H9 (cell line): ENCODE measurements around the gene GRAP2. TPM values are rescaled to one million over a fixed set of nuclear protein-coding genes. Genes with fewer than 3 reads are reported as not detected.

Experiments
- DNase-seq: peaks from one replicate; pipeline ENCODE4 v3.0.0-alpha.2; 2017
- H2AFZ ChIP-seq: one replicate; pipeline ENCODE4 v1.6.1; 2013; ENCODE audit warnings: mild to moderate bottlenecking, low read length, control low read depth, moderate library complexity
- H2AK5ac ChIP-seq: 2 replicates; pipeline ENCODE4 v1.6.1; 2013; ENCODE audit warnings: low read length, control low read depth, mixed read lengths; ENCODE audit not compliant: insufficient read length
- H2BK120ac ChIP-seq: one replicate; pipeline ENCODE4 v1.6.1; 2013; ENCODE audit warnings: low read depth, mild to moderate bottlenecking, low read length, control low read depth, inconsistent platforms; ENCODE audit not compliant: poor library complexity, severe bottlenecking
- H2BK12ac ChIP-seq: 2 replicates; pipeline ENCODE4 v1.6.1; 2013; ENCODE audit warnings: low read length, control low read depth, mixed read lengths, low read depth; ENCODE audit not compliant: insufficient read length
- H2BK15ac ChIP-seq: 2 replicates; pipeline ENCODE4 v1.6.1; 2013; ENCODE audit warnings: low read depth, low read length, control low read depth
- H2BK20ac ChIP-seq: one replicate; pipeline ENCODE4 v1.6.1; 2013; ENCODE audit warnings: low read depth, mild to moderate bottlenecking, low read length, control low read depth, inconsistent platforms; ENCODE audit not compliant: poor library complexity, severe bottlenecking
- H2BK5ac ChIP-seq: 2 replicates; pipeline ENCODE4 v1.6.1; 2013; ENCODE audit warnings: low read length, control low read depth, mixed read lengths; ENCODE audit not compliant: insufficient read length
- H3K14ac ChIP-seq: 2 replicates; pipeline ENCODE4 v1.6.1; 2013; ENCODE audit warnings: low read length, control low read depth; ENCODE audit not compliant: insufficient read depth
- H3K18ac ChIP-seq: 2 replicates; pipeline ENCODE4 v1.6.1; 2013; ENCODE audit warnings: low read depth, mild to moderate bottlenecking, mixed read lengths, low read length, control low read depth; ENCODE audit not compliant: insufficient read length
- H3K23ac ChIP-seq: 2 replicates; pipeline ENCODE4 v1.6.1; 2013; ENCODE audit warnings: low read length, control low read depth, mixed read lengths, low read depth; ENCODE audit not compliant: insufficient read length
- H3K23me2 ChIP-seq: 2 replicates; pipeline ENCODE4 v1.6.1; 2013; ENCODE audit warnings: low read depth, mild to moderate bottlenecking, mixed read lengths, low read length, control low read depth; ENCODE audit not compliant: insufficient read length, poor library complexity, severe bottlenecking
- H3K27ac ChIP-seq: 2 replicates; pipeline ENCODE4 v1.5.1; 2013; ENCODE audit warnings: low read length, control low read depth, mixed read lengths, low read depth; ENCODE audit not compliant: insufficient read length
- H3K27me3 ChIP-seq: 2 replicates; pipeline ENCODE4 v1.6.1; 2013; ENCODE audit warnings: low read length, control low read depth, inconsistent platforms; ENCODE audit not compliant: insufficient read depth
- H3K4ac ChIP-seq: 2 replicates; pipeline ENCODE4 v1.6.1; 2013; ENCODE audit warnings: low read depth, mild to moderate bottlenecking, control low read depth, inconsistent platforms, low read length, moderate library complexity
- H3K4me1 ChIP-seq: 2 replicates; pipeline ENCODE4 v1.6.1; 2013; ENCODE audit warnings: low read length, control low read depth, inconsistent platforms; ENCODE audit not compliant: insufficient read depth
- H3K4me2 ChIP-seq: 2 replicates; pipeline ENCODE4 v1.6.1; 2013; ENCODE audit warnings: low read length, control low read depth, mixed read lengths; ENCODE audit not compliant: insufficient read length, insufficient read depth
- H3K56ac ChIP-seq: 2 replicates; pipeline ENCODE4 v1.6.1; 2013; ENCODE audit warnings: low read depth, mild to moderate bottlenecking, mixed read lengths, low read length, control low read depth; ENCODE audit not compliant: insufficient read length
- H3K79me1 ChIP-seq: 2 replicates; pipeline ENCODE4 v1.6.1; 2013; ENCODE audit warnings: low read depth, mild to moderate bottlenecking, moderate library complexity, low read length, control low read depth, inconsistent platforms; ENCODE audit not compliant: insufficient read depth, poor library complexity, severe bottlenecking
- H3K79me2 ChIP-seq: 2 replicates; pipeline ENCODE4 v1.6.1; 2013; ENCODE audit warnings: low read length, control low read depth, inconsistent platforms; ENCODE audit not compliant: insufficient read depth
- H3K9ac ChIP-seq: 2 replicates; pipeline ENCODE4 v1.6.1; 2013; ENCODE audit warnings: low read length, control low read depth, mixed read lengths; ENCODE audit not compliant: insufficient read length; ENCODE audit errors: extremely low read depth
- H3K9me3 ChIP-seq: one replicate; pipeline ENCODE4 v1.6.1; 2013; ENCODE audit warnings: low read depth, low read length, inconsistent platforms; ENCODE audit not compliant: control insufficient read depth
- H3T11ph ChIP-seq: one replicate; pipeline ENCODE4 v1.6.1; 2013; ENCODE audit warnings: mild to moderate bottlenecking, low read length, control low read depth, inconsistent platforms
- H4K20me1 ChIP-seq: one replicate; pipeline ENCODE4 v1.6.1; 2013; ENCODE audit not compliant: control insufficient read depth, insufficient read length, insufficient read depth
- H4K5ac ChIP-seq: 2 replicates; pipeline ENCODE4 v1.6.1; 2013; ENCODE audit warnings: low read depth, mild to moderate bottlenecking, mixed read lengths, low read length, control low read depth; ENCODE audit not compliant: insufficient read length
- H4K8ac ChIP-seq: replicated peaks from 2 replicates; pipeline ENCODE4 v1.6.1; 2013; ENCODE audit warnings: low read length, control low read depth, mixed read lengths, low read depth; ENCODE audit not compliant: insufficient read length
- H4K91ac ChIP-seq: 2 replicates; pipeline ENCODE4 v1.6.1; 2013; ENCODE audit warnings: low read depth, mild to moderate bottlenecking, moderate library complexity, mixed read lengths, low read length, control low read depth; ENCODE audit not compliant: insufficient read length
- H3K27ac Mint-ChIP-seq, 3 experiments: 2 replicates in 2 of 3; 3 replicates in 1 of 3; pipeline ENCODE4 v1.8.0; 2020 to 2021; ENCODE audit warnings: mixed read lengths in 3 of 3, mild to moderate bottlenecking in 1 of 3, moderate library complexity in 1 of 3
- H3K27me3 Mint-ChIP-seq: 2 replicates; pipeline ENCODE4 v1.8.0; 2021; ENCODE audit warnings: low read depth, mild to moderate bottlenecking, moderate library complexity, mixed read lengths
- H3K36me3 Mint-ChIP-seq, 3 experiments: 2 replicates in 2 of 3; 3 replicates in 1 of 3; pipeline ENCODE4 v1.8.0; 2020 to 2021; ENCODE audit warnings: low read depth in 3 of 3, mixed read lengths in 3 of 3; ENCODE audit not compliant: insufficient read depth in 1 of 3
- H3K4me1 Mint-ChIP-seq, 2 experiments: 2 replicates each; pipeline ENCODE4 v1.8.0; 2020; ENCODE audit warnings: mixed read lengths in 2 of 2
- H3K4me3 Mint-ChIP-seq, 2 experiments: 2 replicates in 1 of 2; 3 replicates in 1 of 2; pipeline ENCODE4 v1.8.0; 2020 to 2021; ENCODE audit warnings: mild to moderate bottlenecking in 2 of 2, mixed read lengths in 2 of 2, moderate library complexity in 1 of 2
- H3K9me3 Mint-ChIP-seq, 2 experiments: 2 replicates in 1 of 2; 3 replicates in 1 of 2; pipeline ENCODE4 v1.8.0; 2020; ENCODE audit warnings: mild to moderate bottlenecking in 2 of 2, mixed read lengths in 2 of 2, moderate library complexity in 1 of 2
- WGBS: extraction: QIAGEN DNeasy Blood & Tissue Kit; methylation state at CpG from one replicate; pipeline ENCODE4 v1.1.7; 2013; ENCODE audit warnings: missing lambda C conversion rate, low lambda C conversion rate, mixed read lengths; ENCODE audit not compliant: insufficient read length; ENCODE audit errors: extremely low coverage; 5-methylcytosine and 5-hydroxymethylcytosine counted together
- total RNA-seq: library from RNA; stranded (reverse); gene quantifications from 2 replicates; pipeline ENCODE4 v1.2.1, GENCODE V29; 2021
- TF ChIP-seq, protein P1 (sequence below): fragments of 200-600 bp; sonication (generic); conservative IDR thresholded peaks from 3 replicates; pipeline ENCODE4 v1.8.0; 2021; ENCODE audit warnings: antibody characterized with exemption, mild to moderate bottlenecking

GRAP2 gene
- total RNA-seq, 1 experiment from 2014 or later: not detected

DNA sequence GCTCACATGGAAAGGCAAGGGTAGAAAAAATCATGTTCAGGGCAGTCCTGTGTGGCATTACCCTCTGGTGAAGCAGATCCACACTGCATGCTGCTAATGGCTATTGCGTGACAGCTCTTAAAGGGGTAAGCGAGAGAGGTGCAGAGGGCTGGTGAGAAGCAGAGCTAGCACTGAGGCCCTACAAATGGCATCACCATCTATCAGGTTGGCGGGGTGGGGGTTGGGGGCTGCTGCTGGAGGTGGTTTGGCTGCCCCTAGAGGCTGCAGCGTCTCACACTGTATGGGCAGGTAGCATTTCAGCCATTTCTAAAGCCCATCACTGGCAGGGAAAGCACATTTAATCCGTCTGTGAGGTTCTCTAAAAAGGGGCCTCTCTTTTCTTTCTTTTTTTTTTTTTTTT, 42.5 kb downstream of the GRAP2 start:
- H3K23me2 ChIP-seq: no peaks in the 10 kb centered on the region
- H3K27ac ChIP-seq: no peak overlapping the region
- H3K4ac ChIP-seq: no peak overlapping the region
- no peak overlapping the region for H3T11ph ChIP-seq
- no peak overlapping the region for H4K8ac ChIP-seq
- H4K5ac ChIP-seq: no peak overlapping the region
- no peak overlapping the region for H2BK120ac ChIP-seq
- no peak overlapping the region for H3K18ac ChIP-seq
- H2AK5ac ChIP-seq: no peak overlapping the region
- no peak overlapping the region for H2BK5ac ChIP-seq
- WGBS: no CpG with 5 or more reads among the region's 5 CpGs
- no peak overlapping the region for H3K14ac ChIP-seq
- no peak overlapping the region for H2AFZ ChIP-seq
- no peaks in the 10 kb centered on the region for H3K79me2 ChIP-seq
- Mint-ChIP-seq H3K4me3 (peak overlapping the region in 1 of 2 experiments; percentile 36; a peak in 1 of 5 replicates), H3K9me3 (no peaks in the 10 kb centered on the region), H3K27ac (peak overlapping the region in 2 of 3 experiments; percentile 51 to 73; a peak in 4 of 7 replicates), H3K27me3 (no peaks in the 10 kb centered on the region), H3K36me3 (no peaks in the 10 kb centered on the region), H3K4me1 (peaks cover 60 to 73% of the 10 kb centered on the region in 2 experiments)
- H3K4me2 ChIP-seq: no peak overlapping the region
- H3K23ac ChIP-seq: no peak overlapping the region
- H3K56ac ChIP-seq: no peak overlapping the region
- H4K20me1 ChIP-seq: no peaks in the 10 kb centered on the region
- TF ChIP-seq, protein P1, sequence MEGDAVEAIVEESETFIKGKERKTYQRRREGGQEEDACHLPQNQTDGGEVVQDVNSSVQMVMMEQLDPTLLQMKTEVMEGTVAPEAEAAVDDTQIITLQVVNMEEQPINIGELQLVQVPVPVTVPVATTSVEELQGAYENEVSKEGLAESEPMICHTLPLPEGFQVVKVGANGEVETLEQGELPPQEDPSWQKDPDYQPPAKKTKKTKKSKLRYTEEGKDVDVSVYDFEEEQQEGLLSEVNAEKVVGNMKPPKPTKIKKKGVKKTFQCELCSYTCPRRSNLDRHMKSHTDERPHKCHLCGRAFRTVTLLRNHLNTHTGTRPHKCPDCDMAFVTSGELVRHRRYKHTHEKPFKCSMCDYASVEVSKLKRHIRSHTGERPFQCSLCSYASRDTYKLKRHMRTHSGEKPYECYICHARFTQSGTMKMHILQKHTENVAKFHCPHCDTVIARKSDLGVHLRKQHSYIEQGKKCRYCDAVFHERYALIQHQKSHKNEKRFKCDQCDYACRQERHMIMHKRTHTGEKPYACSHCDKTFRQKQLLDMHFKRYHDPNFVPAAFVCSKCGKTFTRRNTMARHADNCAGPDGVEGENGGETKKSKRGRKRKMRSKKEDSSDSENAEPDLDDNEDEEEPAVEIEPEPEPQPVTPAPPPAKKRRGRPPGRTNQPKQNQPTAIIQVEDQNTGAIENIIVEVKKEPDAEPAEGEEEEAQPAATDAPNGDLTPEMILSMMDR: peak; percentile 65
- H4K91ac ChIP-seq: no peak overlapping the region
- no peaks in the 10 kb centered on the region for H3K79me1 ChIP-seq
- H2BK15ac ChIP-seq: no peak overlapping the region
- no peak overlapping the region for H2BK12ac ChIP-seq
- no peak overlapping the region for H3K9ac ChIP-seq
- no peaks in the 10 kb centered on the region for H3K9me3 ChIP-seq
- H3K27me3 ChIP-seq: no peaks in the 10 kb centered on the region
- peaks cover 20% of the 10 kb centered on the region for H3K4me1 ChIP-seq
- DNase-seq: peak; percentile 83
- no peak overlapping the region for H2BK20ac ChIP-seq
